Measurements from ENCODE around the gene TARP.
A peak's percentile ranks its signal among the peaks of the same experiment; 100 is the strongest.

TARP gene

DNA sequence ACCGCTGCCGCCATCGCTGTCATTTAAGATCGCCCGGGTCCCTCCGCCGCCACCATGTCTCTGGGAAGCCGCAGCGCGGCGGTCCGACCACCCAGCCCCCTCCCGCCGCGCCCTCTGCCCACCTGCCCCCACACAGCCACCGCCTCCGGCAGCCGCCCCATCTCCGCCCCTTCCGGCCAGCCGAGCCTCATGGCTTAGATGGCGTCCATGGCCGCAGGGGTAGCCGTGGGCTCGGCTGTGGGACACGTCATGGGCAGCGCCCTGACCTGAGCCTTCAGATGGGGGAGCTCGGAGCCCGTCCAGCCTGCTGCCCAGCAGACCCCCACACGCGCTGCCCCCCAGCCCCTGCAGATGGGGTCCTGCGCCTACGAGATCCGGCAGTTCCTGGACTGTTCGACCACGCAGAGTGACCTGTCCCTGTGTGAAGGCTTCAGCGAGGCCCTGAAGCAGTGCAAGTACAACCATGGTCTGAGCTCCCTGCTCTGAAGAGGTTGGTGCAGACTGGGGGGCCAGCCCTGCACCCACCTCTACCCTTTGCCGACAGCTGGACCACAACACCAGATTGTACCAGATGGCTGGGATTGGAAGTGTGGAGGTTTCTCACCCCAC is 38.0 kb upstream of the TARP start:
- Mint-ChIP-seq H3K27me3 (no peaks in the 10 kb centered on the region), H3K4me1 (peaks cover 16% of the 10 kb centered on the region), H3K4me3 (peak overlapping the region; percentile 71), H3K27ac (peak overlapping the region; percentile 81), H3K9me3 (ENCODE audit: low read depth) (no peaks in the 10 kb centered on the region), H3K36me3 (no peaks in the 10 kb centered on the region)
- ATAC-seq (peak; percentile 48), DNase-seq (peak; percentile 40)
- CTCF ChIA-PET = no interaction called here

DNA sequence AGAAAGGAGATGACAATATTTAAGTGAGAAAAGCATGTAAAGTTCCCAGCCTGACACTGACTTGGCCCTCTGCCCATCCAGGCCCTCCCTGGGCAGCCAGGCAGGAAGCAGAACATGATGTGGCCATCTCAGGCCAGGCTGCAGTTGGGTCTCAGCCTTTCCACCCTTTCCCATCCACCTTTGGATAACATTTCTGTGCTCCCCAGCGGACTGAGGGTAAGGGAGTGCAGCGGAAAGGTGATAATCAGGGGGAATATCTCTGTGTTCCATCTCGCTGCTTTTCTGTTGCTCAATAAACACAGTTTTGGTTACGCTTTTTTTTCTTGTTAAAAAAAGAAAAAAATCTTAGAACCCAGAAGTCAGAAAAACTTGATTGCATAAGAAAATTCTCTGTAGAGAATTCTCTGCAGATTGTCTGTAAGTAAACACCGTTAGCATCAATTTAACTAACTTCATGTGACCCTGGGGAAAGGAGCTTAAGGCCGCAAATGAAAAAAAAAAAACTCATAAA is 37.2 kb upstream of the TARP start:
- no peaks in the 10 kb centered on the region for H3K36me3 Mint-ChIP-seq
- ATAC-seq = no peak
- CTCF ChIA-PET = no interaction called here
- H3K4me3 Mint-ChIP-seq = peak overlapping the region; percentile 71
- DNase-seq = no peak
- no peaks in the 10 kb centered on the region for H3K9me3 Mint-ChIP-seq (ENCODE audit: low read depth)
- peak overlapping the region; percentile 81 for H3K27ac Mint-ChIP-seq
- no peaks in the 10 kb centered on the region for H3K27me3 Mint-ChIP-seq
- H3K4me1 Mint-ChIP-seq = peaks cover 16% of the 10 kb centered on the region

DNA sequence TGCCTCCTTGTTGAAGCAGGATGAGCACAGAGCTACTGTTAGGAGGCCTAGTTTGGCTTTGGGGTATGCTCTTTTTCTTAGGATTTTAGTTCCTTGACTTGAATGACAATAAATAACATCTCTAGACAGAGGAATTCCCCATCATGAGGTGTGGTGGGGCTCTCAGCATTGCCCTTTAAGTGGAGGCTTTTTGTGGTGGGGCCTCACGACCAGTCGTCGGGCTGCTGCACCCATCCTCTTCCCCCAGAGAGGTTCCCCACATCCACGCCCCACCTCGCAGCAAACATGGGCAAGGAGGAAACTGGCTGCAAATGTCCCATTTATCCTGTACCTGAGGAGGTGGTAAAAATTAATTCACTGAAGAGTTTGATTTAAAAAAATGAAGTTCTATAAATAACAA is 36.1 kb upstream of the TARP start:
- peaks cover 16% of the 10 kb centered on the region for H3K4me1 Mint-ChIP-seq
- H3K9me3 Mint-ChIP-seq (ENCODE audit: low read depth) = no peaks in the 10 kb centered on the region
- ATAC-seq (no peak), DNase-seq (peak; percentile 46)
- peaks cover 2% of the 10 kb centered on the region for H3K36me3 Mint-ChIP-seq
- CTCF ChIA-PET = interaction anchor here (1.0 to 1.3 kb wide), 2 partner anchors 10 to 26 kb away, joined by 3 read pairs; no protein-coding TSS in a partner anchor
- no peaks in the 10 kb centered on the region for H3K27me3 Mint-ChIP-seq
- peak overlapping the region; percentile 55 for H3K4me3 Mint-ChIP-seq
- peak overlapping the region; percentile 62 for H3K27ac Mint-ChIP-seq

DNA sequence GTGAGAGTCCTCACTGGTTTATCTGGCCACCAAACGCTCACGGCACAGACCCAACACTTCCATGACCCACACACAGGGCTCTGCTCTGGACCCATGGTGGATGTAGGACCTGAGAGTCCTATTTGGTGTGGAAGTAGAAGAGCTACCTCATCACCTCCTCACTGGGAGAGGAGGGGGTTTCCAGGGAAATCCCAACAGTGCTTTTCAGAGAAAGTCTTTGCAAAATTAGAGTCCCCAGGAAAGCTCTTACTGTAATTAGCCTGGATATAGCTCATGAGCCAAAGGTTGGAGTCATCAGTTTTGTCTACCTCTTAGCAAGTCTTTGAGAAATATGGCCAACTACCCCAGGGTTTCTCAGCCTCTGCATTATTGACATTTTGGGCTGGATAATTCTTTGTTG is 34.7 kb upstream of the TARP start:
- Mint-ChIP-seq H3K4me1 (peaks cover 16% of the 10 kb centered on the region), H3K9me3 (ENCODE audit: low read depth) (no peaks in the 10 kb centered on the region), H3K27me3 (no peaks in the 10 kb centered on the region), H3K36me3 (peaks cover 3% of the 10 kb centered on the region), H3K4me3 (no peak overlapping the region), H3K27ac (no peak overlapping the region)
- CTCF ChIA-PET = no interaction called here
- ATAC-seq (no peak), DNase-seq (no peak)

DNA sequence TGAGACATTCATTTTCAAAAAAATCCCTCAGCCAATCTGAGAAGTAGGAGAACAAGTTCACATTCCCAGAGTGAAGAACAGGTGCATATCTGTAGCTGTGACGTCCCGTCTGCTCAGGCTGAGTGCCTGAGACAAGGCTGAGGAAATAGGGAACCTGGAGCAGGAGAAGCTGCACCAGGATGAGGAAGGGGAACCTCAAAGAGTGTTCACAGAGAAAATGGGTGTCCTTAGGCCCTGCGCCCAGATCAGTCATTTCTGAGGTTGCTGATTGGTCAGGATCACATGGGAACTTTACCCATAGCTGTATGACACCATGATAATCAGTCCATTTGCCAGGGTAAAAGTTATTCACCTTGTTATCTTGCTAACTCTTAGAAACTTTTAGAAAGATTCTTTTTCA is 34.2 kb upstream of the TARP start:
- Mint-ChIP-seq H3K4me3 (no peak overlapping the region), H3K4me1 (peaks cover 16% of the 10 kb centered on the region), H3K27me3 (no peaks in the 10 kb centered on the region), H3K9me3 (ENCODE audit: low read depth) (no peaks in the 10 kb centered on the region), H3K27ac (no peak overlapping the region), H3K36me3 (peaks cover 3% of the 10 kb centered on the region)
- CTCF ChIA-PET = no interaction called here
- no peak for DNase-seq
- ATAC-seq = no peak

DNA sequence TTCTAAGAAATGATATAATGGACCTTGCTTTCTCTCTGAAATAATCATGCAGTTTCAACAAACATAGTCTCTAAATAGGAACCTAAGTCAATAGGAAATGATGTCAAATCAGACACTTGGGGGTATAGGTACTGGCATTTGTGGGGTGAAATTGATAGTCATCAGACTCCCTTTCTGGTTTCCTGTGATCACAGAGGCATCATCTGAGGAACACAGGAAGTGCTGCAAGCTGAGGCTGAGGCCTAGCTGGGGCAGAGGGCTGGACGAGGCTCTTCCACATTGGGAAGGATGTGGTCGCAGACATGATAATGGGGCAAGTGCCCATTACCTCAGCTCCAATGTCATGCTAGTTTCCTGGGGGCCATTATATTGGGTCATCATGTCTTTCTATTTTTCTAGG is 33.5 kb upstream of the TARP start:
- H3K27me3 Mint-ChIP-seq = no peaks in the 10 kb centered on the region
- H3K27ac Mint-ChIP-seq = peak overlapping the region; percentile 88
- H3K36me3 Mint-ChIP-seq = peaks cover 4% of the 10 kb centered on the region
- no peaks in the 10 kb centered on the region for H3K9me3 Mint-ChIP-seq (ENCODE audit: low read depth)
- DNase-seq (peak; percentile 62), ATAC-seq (peak; percentile 30)
- peaks cover 16% of the 10 kb centered on the region for H3K4me1 Mint-ChIP-seq
- CTCF ChIA-PET = no interaction called here
- H3K4me3 Mint-ChIP-seq = peak overlapping the region; percentile 51

DNA sequence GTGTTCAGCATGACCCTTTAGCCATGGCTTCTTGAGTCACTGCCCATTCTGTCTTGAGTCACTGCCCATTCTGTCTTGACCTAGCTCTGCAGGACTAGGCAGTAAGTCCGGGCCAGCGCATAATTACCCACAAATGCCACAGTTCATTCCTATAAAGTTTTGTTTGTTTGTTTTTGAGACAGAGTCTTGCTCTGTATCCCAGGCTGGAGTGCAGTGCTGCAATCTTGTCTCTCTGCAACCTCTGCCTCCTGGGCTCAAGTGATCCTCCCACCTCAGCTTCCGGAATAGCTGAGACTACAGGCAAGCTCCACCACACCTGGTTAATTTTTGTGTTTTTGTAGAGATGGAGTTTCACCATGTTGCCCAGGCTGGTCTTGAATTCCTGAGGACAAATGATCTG is 32.7 kb upstream of the TARP start:
- CTCF ChIA-PET = interaction anchor here (1.3 to 1.6 kb wide), 2 partner anchors 12 to 29 kb away, joined by 3 to 4 read pairs; no protein-coding TSS in a partner anchor
- Mint-ChIP-seq H3K4me1 (peaks cover 16% of the 10 kb centered on the region), H3K27me3 (no peaks in the 10 kb centered on the region), H3K36me3 (peaks cover 4% of the 10 kb centered on the region), H3K4me3 (peak overlapping the region; percentile 54), H3K9me3 (ENCODE audit: low read depth) (no peaks in the 10 kb centered on the region), H3K27ac (peak overlapping the region; percentile 88)
- DNase-seq (no peak), ATAC-seq (no peak)

DNA sequence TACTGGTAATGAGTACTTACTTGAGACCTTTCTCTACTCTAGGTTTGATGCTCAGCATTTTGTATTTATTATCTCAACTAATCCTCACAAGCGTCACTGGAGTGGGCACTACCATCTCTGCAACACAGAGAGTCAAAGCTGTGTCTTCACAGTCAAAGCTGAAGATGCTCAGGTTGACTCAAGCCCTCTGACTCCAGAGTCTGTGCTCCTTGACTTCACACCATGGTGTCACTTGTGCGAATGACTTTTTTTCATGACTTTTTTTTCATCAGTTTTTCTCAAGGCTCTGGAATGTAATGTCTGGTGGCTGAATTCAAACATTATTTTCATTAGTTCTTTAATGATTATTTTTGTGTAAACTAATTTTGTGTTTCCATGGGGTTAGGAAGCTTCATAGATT is 30.4 kb upstream of the TARP start:
- ATAC-seq = peak; percentile 45
- H3K4me1 Mint-ChIP-seq = peaks cover 14% of the 10 kb centered on the region
- no peaks in the 10 kb centered on the region for H3K9me3 Mint-ChIP-seq (ENCODE audit: low read depth)
- CTCF ChIA-PET = interaction anchor here (1.3 to 1.4 kb wide), 2 partner anchors 11 to 32 kb away, joined by 3 to 4 read pairs; no protein-coding TSS in a partner anchor
- peak overlapping the region; percentile 86 for H3K4me3 Mint-ChIP-seq
- peak overlapping the region; percentile 88 for H3K27ac Mint-ChIP-seq
- H3K27me3 Mint-ChIP-seq = no peaks in the 10 kb centered on the region
- peak; percentile 49 for DNase-seq
- peaks cover 4% of the 10 kb centered on the region for H3K36me3 Mint-ChIP-seq

DNA sequence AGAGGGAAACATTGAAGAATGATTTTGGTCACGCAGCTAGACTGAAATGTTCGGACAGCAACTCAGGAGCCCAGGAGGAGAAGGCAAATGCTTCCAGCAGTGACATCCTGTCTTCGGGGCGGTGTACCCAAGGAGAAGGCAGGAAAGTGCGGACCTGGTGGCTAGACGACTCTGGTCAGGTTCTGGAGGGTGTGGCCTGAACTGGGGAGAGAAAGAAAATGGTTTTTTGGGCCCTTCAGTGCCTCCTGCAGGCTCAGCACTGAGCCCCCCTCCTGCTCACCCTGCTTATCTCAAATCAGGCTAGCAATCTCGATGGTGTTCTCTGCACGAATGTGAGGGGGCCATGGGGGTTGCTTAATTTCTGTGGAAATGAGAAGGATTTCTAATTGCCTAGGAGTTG is 26.7 kb upstream of the TARP start:
- ATAC-seq = peak; percentile 81
- no peaks in the 10 kb centered on the region for H3K27me3 Mint-ChIP-seq
- DNase-seq = peak; percentile 68
- CTCF ChIA-PET = interaction anchor here (1.0 to 1.5 kb wide), 3 partner anchors 19 to 35 kb away, joined by 3 read pairs; no protein-coding TSS in a partner anchor
- H3K4me1 Mint-ChIP-seq = no peaks in the 10 kb centered on the region
- peaks cover 4% of the 10 kb centered on the region for H3K36me3 Mint-ChIP-seq
- H3K9me3 Mint-ChIP-seq (ENCODE audit: low read depth) = no peaks in the 10 kb centered on the region
- peak overlapping the region; percentile 83 for H3K4me3 Mint-ChIP-seq
- peak overlapping the region; percentile 84 for H3K27ac Mint-ChIP-seq

DNA sequence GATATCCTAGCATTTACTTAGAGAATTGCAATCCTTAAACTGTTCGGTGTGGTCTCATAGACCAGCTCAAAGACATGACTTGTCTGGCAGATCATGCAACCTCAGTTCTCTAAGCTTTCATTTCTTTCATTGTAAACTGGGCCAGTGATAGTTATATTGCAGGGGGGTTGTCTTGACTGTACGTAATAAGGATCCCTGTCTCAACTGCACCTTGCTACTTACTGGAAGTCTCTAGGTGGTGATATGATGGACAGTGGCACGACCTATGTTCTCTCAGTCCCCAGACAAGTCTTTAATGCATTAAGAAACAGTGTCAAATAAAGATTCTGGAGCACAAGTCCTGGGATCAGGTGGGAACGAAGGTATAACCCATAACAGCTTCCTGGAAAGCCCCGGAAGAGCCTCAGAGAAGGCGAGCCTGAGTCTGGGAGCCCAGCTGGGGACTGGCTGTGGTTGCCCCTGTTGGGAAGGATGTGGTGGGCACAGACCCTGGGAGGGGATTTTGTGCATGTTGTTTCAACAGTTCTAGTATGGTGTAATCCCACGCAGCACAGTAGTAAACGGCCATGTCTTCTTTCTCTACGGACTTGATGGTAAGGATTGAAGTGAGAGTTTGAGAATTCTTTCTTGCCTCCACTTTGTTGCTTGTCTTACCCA is 26.0 kb upstream of the TARP start:
- ATAC-seq (no peak), DNase-seq (no peak)
- Mint-ChIP-seq H3K4me3 (peak overlapping the region; percentile 83), H3K36me3 (peaks cover 1% of the 10 kb centered on the region), H3K4me1 (no peaks in the 10 kb centered on the region), H3K9me3 (ENCODE audit: low read depth) (no peaks in the 10 kb centered on the region), H3K27me3 (no peaks in the 10 kb centered on the region), H3K27ac (peak overlapping the region; percentile 84)
- CTCF ChIA-PET = interaction anchor here (1.0 kb wide), 1 partner anchor 20 kb away, joined by 3 read pairs; no protein-coding TSS in a partner anchor

DNA sequence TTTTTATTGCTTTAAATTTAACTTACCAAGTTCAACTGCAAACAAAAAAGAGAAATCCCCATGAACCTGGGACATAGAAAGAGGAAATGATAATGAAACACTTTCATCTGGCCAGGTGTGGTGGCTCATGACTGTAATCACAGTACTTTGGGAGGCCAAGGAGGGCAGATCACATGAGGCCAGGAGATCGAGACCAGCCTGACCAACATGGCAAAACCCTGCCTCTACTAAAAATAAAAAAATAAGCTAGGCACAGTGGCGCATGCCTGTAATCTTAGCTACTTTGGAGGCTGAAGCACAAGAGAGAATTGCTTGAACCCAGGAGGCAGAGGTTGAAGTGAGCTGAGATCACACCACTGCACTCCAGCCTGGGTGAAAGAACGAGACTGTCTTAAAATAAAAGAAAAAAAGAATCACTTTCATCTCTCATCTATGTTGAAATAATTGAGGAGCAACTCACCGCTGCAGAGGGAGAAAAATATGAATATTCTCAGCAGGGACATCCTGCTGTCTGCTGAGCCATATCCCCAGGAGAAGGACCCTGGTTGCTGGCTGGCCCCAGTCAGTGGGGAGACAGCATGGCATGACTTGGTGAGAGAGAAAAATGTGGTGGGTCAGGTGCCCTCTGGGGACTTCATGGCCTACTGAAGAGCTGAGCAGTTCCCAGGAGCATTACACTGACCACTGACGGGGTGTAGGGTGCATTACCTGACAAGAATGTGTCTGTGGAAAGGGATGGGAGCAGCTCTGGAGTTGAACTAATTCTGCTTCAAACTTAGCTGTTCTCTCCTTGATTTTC is 22.8 kb upstream of the TARP start:
- no peaks in the 10 kb centered on the region for H3K4me1 Mint-ChIP-seq
- no peaks in the 10 kb centered on the region for H3K36me3 Mint-ChIP-seq
- DNase-seq = no peak
- no peaks in the 10 kb centered on the region for H3K9me3 Mint-ChIP-seq (ENCODE audit: low read depth)
- no peaks in the 10 kb centered on the region for H3K27me3 Mint-ChIP-seq
- CTCF ChIA-PET = no interaction called here
- no peak for ATAC-seq
- H3K27ac Mint-ChIP-seq = no peak overlapping the region
- H3K4me3 Mint-ChIP-seq = no peak overlapping the region

DNA sequence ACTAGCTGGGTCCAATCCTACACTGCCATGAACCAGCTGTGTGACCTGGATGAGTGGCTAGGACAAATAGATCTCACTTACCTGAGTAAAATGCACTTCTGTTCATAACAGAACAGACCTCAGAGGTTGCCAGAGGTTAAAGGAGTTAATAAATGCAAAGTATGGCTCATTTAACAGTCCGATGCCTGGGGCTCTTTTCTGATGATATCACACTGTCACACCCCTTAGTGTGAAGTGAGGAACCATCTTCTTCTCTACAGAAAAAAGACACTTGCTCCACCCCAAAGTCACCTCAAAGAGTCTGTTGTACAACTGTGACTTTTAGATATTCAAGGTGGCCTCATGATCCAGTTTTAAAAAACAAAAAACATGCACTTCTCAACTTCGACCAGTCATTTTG is 21.5 kb upstream of the TARP start:
- no peak overlapping the region for H3K27ac Mint-ChIP-seq
- no peak for ATAC-seq
- H3K4me3 Mint-ChIP-seq = no peak overlapping the region
- CTCF ChIA-PET = no interaction called here
- DNase-seq = no peak
- H3K9me3 Mint-ChIP-seq (ENCODE audit: low read depth) = no peaks in the 10 kb centered on the region
- no peaks in the 10 kb centered on the region for H3K36me3 Mint-ChIP-seq
- H3K4me1 Mint-ChIP-seq = no peaks in the 10 kb centered on the region
- H3K27me3 Mint-ChIP-seq = no peaks in the 10 kb centered on the region

DNA sequence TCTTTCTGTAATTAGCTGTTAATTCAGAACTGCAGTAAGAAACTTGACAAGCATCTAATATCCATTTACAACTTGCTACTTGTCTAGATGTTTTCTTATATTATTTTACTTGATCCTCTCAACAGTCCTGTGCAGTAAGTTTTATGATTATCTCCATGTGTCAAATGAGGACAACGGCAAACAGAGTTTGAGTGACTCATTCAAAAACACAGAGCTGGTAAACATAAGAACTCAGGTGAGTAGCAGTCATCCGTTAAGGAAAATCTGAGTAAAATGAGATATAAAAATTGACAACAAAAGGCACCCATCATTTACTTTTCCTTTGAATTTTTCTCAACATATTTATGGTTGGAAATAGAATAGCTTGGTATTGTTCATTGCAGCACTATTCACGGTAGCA is 19.0 kb upstream of the TARP start:
- Mint-ChIP-seq H3K4me1 (no peaks in the 10 kb centered on the region), H3K4me3 (no peak overlapping the region), H3K36me3 (no peaks in the 10 kb centered on the region), H3K9me3 (ENCODE audit: low read depth) (no peaks in the 10 kb centered on the region), H3K27me3 (no peaks in the 10 kb centered on the region), H3K27ac (no peak overlapping the region)
- CTCF ChIA-PET = no interaction called here
- no peak for DNase-seq
- no peak for ATAC-seq

Data from activated CD8-positive, alpha-beta memory T cell treated with anti-CD3 and anti-CD28 coated beads, Interleukin-2, amount 10 ng/mL, durations not matched to agents 7 days and 5 days (primary cell).